ENCODE results near the gene GRIK3.

- no peak for TF ChIP-seq CTCF (conservative IDR thresholded peaks at IDR 0.05; ENCODE audit: low read length)
- no peak for TF ChIP-seq EZH2phosphoT487 (IDR thresholded peaks at IDR 0.05; ENCODE audit: borderline replicate concordance)
These were observed 33.9 kb upstream of the GRIK3 start for GRCh38 chr1:37068260-37068659.

All from Loucy (cell line).